Measurements from ENCODE around the gene CEP83. TPM values are rescaled to one million over a fixed set of nuclear protein-coding genes. Genes with fewer than 3 reads are reported as not detected.

The CEP83 gene
- total and polyA plus RNA-seq, 2 experiments from 2014 or later = 29.8 to 33.7 TPM

DNA sequence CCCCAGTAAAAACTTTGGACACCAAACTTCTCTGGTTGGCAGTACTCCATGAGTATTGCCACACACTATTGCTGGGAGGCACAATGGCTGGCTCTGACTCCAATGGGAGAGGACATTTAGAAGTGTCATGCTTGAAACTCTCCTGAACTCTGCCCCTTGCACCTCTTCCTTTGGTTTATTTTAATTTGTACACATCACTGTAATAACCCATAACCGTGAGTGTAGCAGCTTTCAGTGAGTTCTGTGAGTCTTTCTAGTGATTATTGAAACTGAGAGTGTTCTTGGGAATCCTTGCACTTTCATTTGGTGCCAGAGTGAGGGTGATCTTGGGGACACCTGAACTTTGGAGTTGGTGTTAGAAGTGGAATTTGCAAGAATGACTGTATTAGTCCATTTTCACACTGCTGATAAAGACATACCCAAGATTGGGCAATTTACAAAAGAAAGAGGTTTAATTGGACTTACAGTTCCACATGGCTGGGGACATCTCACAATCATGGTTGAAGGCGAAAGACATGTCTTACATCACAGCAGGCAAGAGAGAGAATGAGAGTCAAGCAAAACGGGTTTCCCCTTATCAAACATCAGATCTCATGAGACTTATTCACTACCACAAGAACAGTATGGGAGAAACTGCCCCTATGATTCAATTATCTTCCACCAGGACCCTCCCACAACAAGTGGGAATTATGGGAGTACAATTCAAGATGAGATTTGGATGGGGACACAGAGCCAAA lies 41.3 kb upstream of the CEP83 start:
- no peaks in the 10 kb centered on the region for H3K4me1 ChIP-seq (ENCODE audit: insufficient read depth)
- H3K27me3 Mint-ChIP-seq (ENCODE audit: insufficient read depth, low read depth, poor library complexity) = no peaks in the 10 kb centered on the region
- H3K9me2 ChIP-seq (ENCODE audit: insufficient read depth) = no peaks in the 10 kb centered on the region
- no peak for DNase-seq (ENCODE audit: low spot score)
- H3K27me3 ChIP-seq (ENCODE audit: insufficient read depth) = no peaks in the 10 kb centered on the region
- H3K27ac ChIP-seq (ENCODE audit: low read depth) = no peak overlapping the region
- no peaks in the 10 kb centered on the region for H3K79me2 ChIP-seq (replicated peaks; ENCODE audit: insufficient read depth)
- H3K4me1 Mint-ChIP-seq = no peaks in the 10 kb centered on the region
- no peak overlapping the region for H3K4me3 ChIP-seq
- TF ChIP-seq STAT1 (IDR thresholded peaks at IDR 0.05; ENCODE audit: unreplicated experiment) (no peak), EZH2 (IDR thresholded peaks at IDR 0.05; ENCODE audit: low read depth, unreplicated experiment) (no peak)
- TF ChIP-seq, protein P1, sequence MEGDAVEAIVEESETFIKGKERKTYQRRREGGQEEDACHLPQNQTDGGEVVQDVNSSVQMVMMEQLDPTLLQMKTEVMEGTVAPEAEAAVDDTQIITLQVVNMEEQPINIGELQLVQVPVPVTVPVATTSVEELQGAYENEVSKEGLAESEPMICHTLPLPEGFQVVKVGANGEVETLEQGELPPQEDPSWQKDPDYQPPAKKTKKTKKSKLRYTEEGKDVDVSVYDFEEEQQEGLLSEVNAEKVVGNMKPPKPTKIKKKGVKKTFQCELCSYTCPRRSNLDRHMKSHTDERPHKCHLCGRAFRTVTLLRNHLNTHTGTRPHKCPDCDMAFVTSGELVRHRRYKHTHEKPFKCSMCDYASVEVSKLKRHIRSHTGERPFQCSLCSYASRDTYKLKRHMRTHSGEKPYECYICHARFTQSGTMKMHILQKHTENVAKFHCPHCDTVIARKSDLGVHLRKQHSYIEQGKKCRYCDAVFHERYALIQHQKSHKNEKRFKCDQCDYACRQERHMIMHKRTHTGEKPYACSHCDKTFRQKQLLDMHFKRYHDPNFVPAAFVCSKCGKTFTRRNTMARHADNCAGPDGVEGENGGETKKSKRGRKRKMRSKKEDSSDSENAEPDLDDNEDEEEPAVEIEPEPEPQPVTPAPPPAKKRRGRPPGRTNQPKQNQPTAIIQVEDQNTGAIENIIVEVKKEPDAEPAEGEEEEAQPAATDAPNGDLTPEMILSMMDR (conservative IDR thresholded peaks at IDR 0.05; ENCODE audit: low read depth in 2 of 2) = no peak
- TF ChIP-seq, protein P2, sequence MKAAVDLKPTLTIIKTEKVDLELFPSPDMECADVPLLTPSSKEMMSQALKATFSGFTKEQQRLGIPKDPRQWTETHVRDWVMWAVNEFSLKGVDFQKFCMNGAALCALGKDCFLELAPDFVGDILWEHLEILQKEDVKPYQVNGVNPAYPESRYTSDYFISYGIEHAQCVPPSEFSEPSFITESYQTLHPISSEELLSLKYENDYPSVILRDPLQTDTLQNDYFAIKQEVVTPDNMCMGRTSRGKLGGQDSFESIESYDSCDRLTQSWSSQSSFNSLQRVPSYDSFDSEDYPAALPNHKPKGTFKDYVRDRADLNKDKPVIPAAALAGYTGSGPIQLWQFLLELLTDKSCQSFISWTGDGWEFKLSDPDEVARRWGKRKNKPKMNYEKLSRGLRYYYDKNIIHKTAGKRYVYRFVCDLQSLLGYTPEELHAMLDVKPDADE (IDR thresholded peaks at IDR 0.05) = no peak
- H4K20me1 ChIP-seq (replicated peaks; ENCODE audit: insufficient read depth) = no peaks in the 10 kb centered on the region
- H3F3A ChIP-seq (replicated peaks; ENCODE audit: low read depth) = no peaks in the 10 kb centered on the region
- peaks cover 33% of the 10 kb centered on the region for H3K9me3 Mint-ChIP-seq
- peaks cover 12% of the 10 kb centered on the region; the same call in 2 of the 3 replicates for H3K36me3 Mint-ChIP-seq (ENCODE audit: low read depth)
- H3K27ac Mint-ChIP-seq = no peak overlapping the region
- H3K4me2 ChIP-seq = no peak overlapping the region
- no peak overlapping the region for H3K4me3 Mint-ChIP-seq
- no peaks in the 10 kb centered on the region for H3K36me3 ChIP-seq (ENCODE audit: insufficient read depth)
- no peak overlapping the region for H2AFZ ChIP-seq
- no peak for ATAC-seq

DNA sequence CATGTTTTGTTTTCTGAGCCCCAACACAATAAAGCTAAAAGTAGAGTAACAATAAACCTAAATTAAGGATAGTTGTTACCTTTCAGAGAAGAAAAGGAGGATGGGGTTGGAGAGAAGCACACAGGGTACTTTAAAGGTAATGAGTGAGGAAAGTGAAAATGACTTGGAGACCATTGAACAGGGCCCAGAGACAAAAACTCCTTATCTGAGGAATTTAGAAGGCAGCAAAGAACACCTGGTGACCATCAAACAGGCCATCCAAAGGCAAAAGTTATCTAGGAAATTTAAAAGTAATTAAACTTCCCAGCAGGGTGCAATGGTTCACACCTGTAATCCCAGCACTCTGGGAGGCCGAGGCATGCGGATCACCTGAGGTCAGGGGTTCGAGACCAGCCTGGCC lies 39.0 kb upstream of the CEP83 start:
- H3K79me2 ChIP-seq (replicated peaks; ENCODE audit: insufficient read depth) = no peaks in the 10 kb centered on the region
- TF ChIP-seq, protein P3, sequence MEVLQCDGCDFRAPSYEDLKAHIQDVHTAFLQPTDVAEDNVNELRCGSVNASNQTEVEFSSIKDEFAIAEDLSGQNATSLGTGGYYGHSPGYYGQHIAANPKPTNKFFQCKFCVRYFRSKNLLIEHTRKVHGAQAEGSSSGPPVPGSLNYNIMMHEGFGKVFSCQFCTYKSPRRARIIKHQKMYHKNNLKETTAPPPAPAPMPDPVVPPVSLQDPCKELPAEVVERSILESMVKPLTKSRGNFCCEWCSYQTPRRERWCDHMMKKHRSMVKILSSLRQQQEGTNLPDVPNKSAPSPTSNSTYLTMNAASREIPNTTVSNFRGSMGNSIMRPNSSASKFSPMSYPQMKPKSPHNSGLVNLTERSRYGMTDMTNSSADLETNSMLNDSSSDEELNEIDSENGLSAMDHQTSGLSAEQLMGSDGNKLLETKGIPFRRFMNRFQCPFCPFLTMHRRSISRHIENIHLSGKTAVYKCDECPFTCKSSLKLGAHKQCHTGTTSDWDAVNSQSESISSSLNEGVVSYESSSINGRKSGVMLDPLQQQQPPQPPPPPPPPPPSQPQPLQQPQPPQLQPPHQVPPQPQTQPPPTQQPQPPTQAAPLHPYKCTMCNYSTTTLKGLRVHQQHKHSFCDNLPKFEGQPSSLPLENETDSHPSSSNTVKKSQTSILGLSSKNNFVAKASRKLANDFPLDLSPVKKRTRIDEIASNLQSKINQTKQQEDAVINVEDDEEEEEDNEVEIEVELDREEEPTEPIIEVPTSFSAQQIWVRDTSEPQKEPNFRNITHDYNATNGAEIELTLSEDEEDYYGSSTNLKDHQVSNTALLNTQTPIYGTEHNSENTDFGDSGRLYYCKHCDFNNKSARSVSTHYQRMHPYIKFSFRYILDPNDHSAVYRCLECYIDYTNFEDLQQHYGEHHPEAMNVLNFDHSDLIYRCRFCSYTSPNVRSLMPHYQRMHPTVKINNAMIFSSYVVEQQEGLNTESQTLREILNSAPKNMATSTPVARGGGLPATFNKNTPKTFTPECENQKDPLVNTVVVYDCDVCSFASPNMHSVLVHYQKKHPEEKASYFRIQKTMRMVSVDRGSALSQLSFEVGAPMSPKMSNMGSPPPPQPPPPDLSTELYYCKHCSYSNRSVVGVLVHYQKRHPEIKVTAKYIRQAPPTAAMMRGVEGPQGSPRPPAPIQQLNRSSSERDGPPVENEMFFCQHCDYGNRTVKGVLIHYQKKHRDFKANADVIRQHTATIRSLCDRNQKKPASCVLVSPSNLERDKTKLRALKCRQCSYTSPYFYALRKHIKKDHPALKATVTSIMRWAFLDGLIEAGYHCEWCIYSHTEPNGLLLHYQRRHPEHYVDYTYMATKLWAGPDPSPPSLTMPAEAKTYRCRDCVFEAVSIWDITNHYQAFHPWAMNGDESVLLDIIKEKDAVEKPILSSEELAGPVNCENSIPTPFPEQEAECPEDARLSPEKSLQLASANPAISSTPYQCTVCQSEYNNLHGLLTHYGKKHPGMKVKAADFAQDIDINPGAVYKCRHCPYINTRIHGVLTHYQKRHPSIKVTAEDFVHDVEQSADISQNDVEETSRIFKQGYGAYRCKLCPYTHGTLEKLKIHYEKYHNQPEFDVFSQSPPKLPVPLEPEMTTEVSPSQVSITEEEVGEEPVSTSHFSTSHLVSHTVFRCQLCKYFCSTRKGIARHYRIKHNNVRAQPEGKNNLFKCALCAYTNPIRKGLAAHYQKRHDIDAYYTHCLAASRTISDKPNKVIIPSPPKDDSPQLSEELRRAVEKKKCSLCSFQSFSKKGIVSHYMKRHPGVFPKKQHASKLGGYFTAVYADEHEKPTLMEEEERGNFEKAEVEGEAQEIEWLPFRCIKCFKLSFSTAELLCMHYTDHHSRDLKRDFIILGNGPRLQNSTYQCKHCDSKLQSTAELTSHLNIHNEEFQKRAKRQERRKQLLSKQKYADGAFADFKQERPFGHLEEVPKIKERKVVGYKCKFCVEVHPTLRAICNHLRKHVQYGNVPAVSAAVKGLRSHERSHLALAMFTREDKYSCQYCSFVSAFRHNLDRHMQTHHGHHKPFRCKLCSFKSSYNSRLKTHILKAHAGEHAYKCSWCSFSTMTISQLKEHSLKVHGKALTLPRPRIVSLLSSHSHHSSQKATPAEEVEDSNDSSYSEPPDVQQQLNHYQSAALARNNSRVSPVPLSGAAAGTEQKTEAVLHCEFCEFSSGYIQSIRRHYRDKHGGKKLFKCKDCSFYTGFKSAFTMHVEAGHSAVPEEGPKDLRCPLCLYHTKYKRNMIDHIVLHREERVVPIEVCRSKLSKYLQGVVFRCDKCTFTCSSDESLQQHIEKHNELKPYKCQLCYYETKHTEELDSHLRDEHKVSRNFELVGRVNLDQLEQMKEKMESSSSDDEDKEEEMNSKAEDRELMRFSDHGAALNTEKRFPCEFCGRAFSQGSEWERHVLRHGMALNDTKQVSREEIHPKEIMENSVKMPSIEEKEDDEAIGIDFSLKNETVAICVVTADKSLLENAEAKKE (CRISPR knock-in tag; IDR thresholded peaks at IDR 0.05) = no peak
- no peak for TF ChIP-seq ZNF114 (CRISPR knock-in tag; IDR thresholded peaks at IDR 0.05)
- no peak for TF ChIP-seq ZNF331 (CRISPR knock-in tag; IDR thresholded peaks at IDR 0.05; ENCODE audit: low read depth)
- no peak overlapping the region for H3K4me3 ChIP-seq
- no peaks in the 10 kb centered on the region for H4K20me1 ChIP-seq (replicated peaks; ENCODE audit: insufficient read depth)
- Mint-ChIP-seq H3K36me3 (ENCODE audit: low read depth) (peaks cover 12% of the 10 kb centered on the region; the same call in 2 of the 3 replicates), H3K27me3 (ENCODE audit: insufficient read depth, low read depth, poor library complexity) (no peaks in the 10 kb centered on the region), H3K4me1 (no peaks in the 10 kb centered on the region), H3K4me3 (no peak overlapping the region), H3K27ac (no peak overlapping the region), H3K9me3 (peaks cover 33% of the 10 kb centered on the region)
- ATAC-seq = no peak
- H3K4me2 ChIP-seq = no peak overlapping the region
- no peaks in the 10 kb centered on the region for H3K4me1 ChIP-seq (ENCODE audit: insufficient read depth)
- DNase-seq (ENCODE audit: low spot score) = no peak
- H3K36me3 ChIP-seq (ENCODE audit: insufficient read depth) = no peaks in the 10 kb centered on the region
- no peaks in the 10 kb centered on the region for H3F3A ChIP-seq (replicated peaks; ENCODE audit: low read depth)
- H3K9me2 ChIP-seq (ENCODE audit: insufficient read depth) = no peaks in the 10 kb centered on the region
- no peaks in the 10 kb centered on the region for H3K27me3 ChIP-seq (ENCODE audit: insufficient read depth)
- no peak overlapping the region for H2AFZ ChIP-seq
- H3K27ac ChIP-seq (ENCODE audit: low read depth) = no peak overlapping the region

Data from GM23338 (cell line).